HepG2 (cell line): ENCODE measurements around the gene SUSD6. TPM values are rescaled to one million over a fixed set of nuclear protein-coding genes. Genes with fewer than 3 reads are reported as not detected.

Experiments used
- ATAC-seq: fragments of 200-7000 bp; cut with Tn5 transposase; 3 replicates; pipeline ENCODE4 v1.9.1; 2020; ENCODE audit warnings: mild to moderate bottlenecking, moderate library complexity
- BruUV-seq: library from RNA; stranded (reverse); fragments of 400-500 nt; replicated peaks from 2 replicates; lab custom pipeline; 2021; lab: Mats Ljungman, UMichigan
- CTCF ChIA-PET: fragments of 300-600 bp; formaldehyde crosslinking; extraction: SDS; loops from one replicate; lab custom pipeline; 2021; ENCODE audit warnings: low total read pairs, inconsistent platforms, low intra/inter-chr PET ratio; lab: Yijun Ruan, JAX
- POLR2A ChIA-PET: fragments of 350-600 bp; sonication (Branson Sonifier 250); formaldehyde crosslinking; loops from one replicate; lab custom pipeline; 2020; ENCODE audit warnings: antibody characterized with exemption, inconsistent platforms; lab: Yijun Ruan, JAX
- DNase-seq: peaks from one replicate; pipeline ENCODE4 v3.0.0-alpha.2; 2015; ENCODE audit warnings: low spot score
- FAIRE-seq: peaks from 3 replicates; lab custom pipeline; 2011; peaks lifted over from hg19 to GRCh38; lab: Jason Lieb, UNC
- H2AFZ ChIP-seq: one replicate; pipeline ENCODE4 v1.6.1; 2011; ENCODE audit warnings: low read length, inconsistent platforms
- H3K27ac ChIP-seq: fragments of 300-600 bp; 3 replicates; pipeline ENCODE4 v1.8.0; 2011; ENCODE audit warnings: mixed run types, mild to moderate bottlenecking, mixed read lengths, low read length, inconsistent platforms; ENCODE audit not compliant: insufficient read depth; ENCODE audit errors: extremely low read length
- H3K27me3 ChIP-seq, 2 experiments: fragments of 200-600 bp in 1 of 2; 2 replicates in 1 of 2; 3 replicates in 1 of 2; pipeline versions ENCODE4 v1.6.0 to v1.8.0; 2011; ENCODE audit warnings: low read length in 2 of 2, mild to moderate bottlenecking in 2 of 2, moderate library complexity in 2 of 2, inconsistent platforms in 1 of 2; ENCODE audit not compliant: insufficient read depth in 2 of 2, control insufficient read depth in 1 of 2
- H3K36me3 ChIP-seq, 2 experiments: fragments of 200-600 bp in 1 of 2; replicated peaks in 1 of 2; 2 replicates in 1 of 2; 3 replicates in 1 of 2; pipeline versions ENCODE4 v1.5.1 to v1.8.0; 2011; ENCODE audit warnings: low read length in 2 of 2, inconsistent platforms in 1 of 2; ENCODE audit not compliant: insufficient read depth in 2 of 2, control insufficient read depth in 1 of 2
- H3K4me1 ChIP-seq: 2 replicates; pipeline ENCODE4 v1.5.1; 2012; ENCODE audit warnings: low read length, inconsistent platforms; ENCODE audit not compliant: insufficient read depth
- H3K4me2 ChIP-seq: 2 replicates; pipeline ENCODE4 v1.6.0; 2011; ENCODE audit warnings: low read depth, low read length, inconsistent platforms
- H3K4me3 ChIP-seq, 3 experiments: fragments of 200-600 bp in 1 of 3; sonication (generic), shearing (Covaris generic) in 1 of 3; replicated peaks in 1 of 3; 2 replicates each; pipeline ENCODE4 v1.5.1; 2011 to 2016; ENCODE audit warnings: low read length in 3 of 3, inconsistent platforms in 2 of 3, low read depth in 2 of 3, mild to moderate bottlenecking in 2 of 3, control low read depth in 1 of 3, mixed read lengths in 1 of 3; ENCODE audit not compliant: insufficient read depth in 1 of 3
- H3K79me2 ChIP-seq: one replicate; pipeline ENCODE4 v1.6.1; 2011; ENCODE audit warnings: low read length, inconsistent platforms; ENCODE audit not compliant: insufficient read depth
- H3K9ac ChIP-seq: 2 replicates; pipeline ENCODE4 v1.6.0; 2011; ENCODE audit warnings: mild to moderate bottlenecking, low read depth, low read length, inconsistent platforms; ENCODE audit not compliant: insufficient read depth
- H3K9me3 ChIP-seq: 2 replicates; pipeline ENCODE4 v1.5.1; 2012; ENCODE audit warnings: mild to moderate bottlenecking, low read length
- H4K20me1 ChIP-seq: 2 replicates; pipeline ENCODE4 v1.6.0; 2011; ENCODE audit warnings: inconsistent platforms, mild to moderate bottlenecking, low read length, moderate library complexity; ENCODE audit not compliant: insufficient read depth
- ATF5 ChIP-seq: sonication (generic); formaldehyde crosslinking; IDR thresholded peaks from 2 replicates; pipeline ENCODE4 v1.4.0; 2020; ENCODE audit warnings: mild to moderate bottlenecking, low read depth, missing genetic modification reagents
- BHLHE40 ChIP-seq: IDR thresholded peaks from 2 replicates; pipeline ENCODE4 v1.6.1; 2011; ENCODE audit warnings: low read length, improper control_type of control experiment
- HIC2 ChIP-seq: sonication (generic); formaldehyde crosslinking; IDR thresholded peaks from 2 replicates; pipeline ENCODE4 v1.9.0; 2022; ENCODE audit warnings: low read depth, missing genetic modification reagents
- HNF4G ChIP-seq, 2 experiments: sonication (generic) in 1 of 2; formaldehyde crosslinking in 1 of 2; IDR thresholded peaks; 2 replicates each; pipeline versions ENCODE4 v1.4.0 to v1.6.1; 2011 to 2020; ENCODE audit warnings: borderline replicate concordance in 2 of 2, low read depth in 2 of 2, mild to moderate bottlenecking in 2 of 2, low read length in 1 of 2, missing genetic modification reagents in 1 of 2, moderate library complexity in 1 of 2
- HOMEZ ChIP-seq: IDR thresholded peaks from 2 replicates; pipeline ENCODE4 v1.6.1; 2016; ENCODE audit warnings: low read depth
- NR2C2 ChIP-seq: sonication (generic); formaldehyde crosslinking; IDR thresholded peaks from 2 replicates; pipeline ENCODE4 v1.4.0; 2020; ENCODE audit warnings: missing genetic modification reagents, mild to moderate bottlenecking, moderate library complexity, borderline replicate concordance
- RBFOX2 ChIP-seq: fragments of 200-400 bp; formaldehyde crosslinking; IDR thresholded peaks from 2 replicates; pipeline ENCODE4 v1.6.1; 2017; ENCODE audit warnings: low read depth, mild to moderate bottlenecking, low read length
- SUZ12 ChIP-seq: fragments of 150-350 bp; IDR thresholded peaks from 2 replicates; pipeline ENCODE4 v1.6.1; 2014; ENCODE audit warnings: low read depth, low read length
- TFAP4 ChIP-seq: sonication (generic); IDR thresholded peaks from 2 replicates; pipeline ENCODE4 v1.6.1; 2016; ENCODE audit warnings: low read depth, borderline replicate concordance
- ZBTB44 ChIP-seq: sonication (generic); formaldehyde crosslinking; IDR thresholded peaks from 2 replicates; pipeline ENCODE4 v1.4.0; 2020; ENCODE audit warnings: missing genetic modification reagents
- ZFP82 ChIP-seq: sonication (generic); formaldehyde crosslinking; IDR thresholded peaks from 2 replicates; pipeline ENCODE4 v1.5.1; 2020; ENCODE audit warnings: mild to moderate bottlenecking, missing genetic modification reagents, borderline replicate concordance
- ZNF124 ChIP-seq: sonication (generic); formaldehyde crosslinking; IDR thresholded peaks from 2 replicates; pipeline ENCODE4 v1.4.0; 2020; ENCODE audit warnings: missing genetic modification reagents
- ZNF234 ChIP-seq: sonication (generic); formaldehyde crosslinking; conservative IDR thresholded peaks from 2 replicates; pipeline ENCODE4 v1.5.1; 2020; ENCODE audit warnings: mild to moderate bottlenecking, missing genetic modification reagents
- ZNF883 ChIP-seq: sonication (generic); formaldehyde crosslinking; IDR thresholded peaks from 2 replicates; pipeline ENCODE4 v1.5.1; 2020; ENCODE audit warnings: mild to moderate bottlenecking, missing genetic modification reagents; ENCODE audit errors: not compliant biosample characterization
- ZSCAN25 ChIP-seq: sonication (generic); formaldehyde crosslinking; IDR thresholded peaks from 2 replicates; pipeline ENCODE4 v1.8.0; 2022; ENCODE audit warnings: mild to moderate bottlenecking, missing genetic modification reagents
- WGBS: methylation state at CpG from one replicate; pipeline ENCODE4 v1.1.6; 2017; ENCODE audit warnings: low lambda C conversion rate; 5-methylcytosine and 5-hydroxymethylcytosine counted together
- in situ Hi-C: cut with HindIII; loops from 2 replicates; pipeline ENCODE4 v1.10.0; 2017; ENCODE audit warnings: low pct_unique_long_range_greater_than_20kb; ENCODE audit not compliant: extremely low pct_ligation_motif_present
- intact Hi-C: fragments of 100-400 bp; cut with micrococcal nuclease; formaldehyde crosslinking; loops from one replicate; pipeline ENCODE4 v1.10.0; 2022; ENCODE audit not compliant: unreplicated experiment
- polyA plus RNA-seq, 8 experiments: library from polyadenylated mRNA; depleted of rRNA in 3 of 8; stranded (reverse) in 7 of 8; unstranded in 1 of 8; fragments of >200 nt; fragmentation: Illumina TruSeq in 4 of 8; extraction: Trizol in 4 of 8; gene quantifications; 2 replicates each; pipeline versions ENCODE4 v1.2.1 to v1.2.3, GENCODE V29; 2011 to 2016; ENCODE audit warnings: low read depth in 4 of 8, missing spikeins in 1 of 8, mixed read lengths in 1 of 8; ENCODE audit not compliant: insufficient read depth in 1 of 8
- total RNA-seq, 5 experiments: library from RNA; depleted of rRNA; stranded (reverse); fragments of >200 nt; fragmentation: Illumina TruSeq; extraction: Trizol; gene quantifications; 2 replicates each; pipeline ENCODE4 v1.2.3, GENCODE V29; 2016; ENCODE audit warnings: low read depth in 1 of 5

The SUSD6 gene
- total and polyA plus RNA-seq, 2 of the 13 experiments (the other 11 are each of a cell fraction or from before 2014, with no cell fraction given): 7.2 to 7.4 TPM

GRCh38 chr14:69586404-69586803 lies 25.0 kb upstream of the SUSD6 start:
- CTCF ChIA-PET: interaction anchor here (1.8 kb wide), 1 partner anchor 140 kb away, joined by 7 read pairs; no protein-coding TSS in a partner anchor
- H4K20me1 ChIP-seq: no peaks in the 10 kb centered on the region
- TF ChIP-seq ZNF124 (CRISPR knock-in tag) (no peak), SUZ12 (no peak), NR2C2 (CRISPR knock-in tag) (no peak), ATF5 (no peak), HOMEZ (no peak), HNF4G (IDR thresholded peaks at IDR 0.05; ENCODE audit: borderline replicate concordance, low read depth, low read length) (no peak), HNF4G (CRISPR knock-in tag; IDR thresholded peaks at IDR 0.05; ENCODE audit: borderline replicate concordance, low read depth) (no peak), ZNF234 (no peak), ZNF883 (no peak), RBFOX2 (no peak), ZFP82 (no peak), HIC2 (CRISPR knock-in tag) (no peak), ZSCAN25 (CRISPR knock-in tag) (no peak), ZBTB44 (CRISPR knock-in tag) (no peak), BHLHE40 (no peak), TFAP4 (no peak)

More at GRCh38 chr14:69586404-69586803, 25.0 kb upstream of the SUSD6 start:
- Histone ChIP-seq H3K9ac (no peak overlapping the region), H3K27ac (no peak overlapping the region), H3K4me1 (no peaks in the 10 kb centered on the region), H3K4me2 (no peak overlapping the region), H2AFZ (no peak overlapping the region), H3K27me3 (no peaks in the 10 kb centered on the region), H3K36me3 (no peaks in the 10 kb centered on the region), H3K79me2 (no peaks in the 10 kb centered on the region), H3K9me3 (no peaks in the 10 kb centered on the region), H3K4me3 (no peak overlapping the region)
- FAIRE-seq: no peak
- no TSS peak for BruUV-seq
- 36% methylated on average over 4 of the region's 4 CpGs for WGBS
- DNase-seq: no peak
- intact Hi-C loops: no loop called here
- POLR2A ChIA-PET: no interaction called here
- no peak for ATAC-seq
- in situ Hi-C loops: loop anchor here (10.0 to 25.0 kb wide), 3 partner anchors 138 to 726 kb away; no protein-coding TSS in a partner anchor
